ENCODE data around the gene SKAP2.

The SKAP2 gene

DNA sequence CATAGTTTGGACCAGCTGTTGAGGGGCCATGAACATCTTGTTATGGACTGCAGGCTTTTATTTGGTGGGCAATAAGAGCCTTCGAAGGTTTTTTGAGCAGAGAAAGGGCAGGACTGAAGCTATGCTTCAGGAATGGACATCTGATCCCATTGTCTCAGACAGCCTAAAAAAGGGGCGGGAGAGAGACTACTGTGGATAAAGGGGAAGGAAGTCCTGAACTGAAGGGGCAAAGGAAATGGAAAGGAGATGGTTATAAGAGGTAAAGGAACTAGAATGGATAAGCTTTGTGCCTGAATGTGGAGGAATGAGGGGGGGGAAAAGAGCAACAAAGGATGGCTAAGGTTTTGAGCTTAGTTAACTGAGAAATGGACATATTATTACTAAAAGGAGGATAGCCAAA is 172.5 kb downstream of the SKAP2 start:
- Histone ChIP-seq H3K9ac (ENCODE audit: low read length) (no peak overlapping the region), H3K27ac (ENCODE audit: low read depth, low read length) (no peak overlapping the region), H3K23ac (ENCODE audit: low read length) (no peak overlapping the region), H4K12ac (ENCODE audit: low read depth, low read length) (no peak overlapping the region), H2AFZ (ENCODE audit: insufficient read depth, low read length, poor library complexity) (no peak overlapping the region), H2BK12ac (ENCODE audit: low read length) (no peak overlapping the region), H3K4me1 (ENCODE audit: control insufficient read depth in 1 of 2, insufficient read depth in 2 of 2, low read length in 2 of 2) (no peaks in the 10 kb centered on the region), H3K79me2 (ENCODE audit: control insufficient read depth, insufficient read depth, low read length, poor library complexity) (no peaks in the 10 kb centered on the region), H3K9me3 (ENCODE audit: insufficient read depth, low read depth, low read length) (no peaks in the 10 kb centered on the region), H3K79me1 (ENCODE audit: low read length) (no peaks in the 10 kb centered on the region), H2BK120ac (ENCODE audit: insufficient read depth, low read length, poor library complexity) (no peak overlapping the region), H4K91ac (ENCODE audit: low read depth, low read length) (no peak overlapping the region), H3K36me3 (ENCODE audit: control insufficient read depth in 1 of 2, insufficient read depth in 2 of 2, low read length in 2 of 2) (no peaks in the 10 kb centered on the region), H2BK5ac (ENCODE audit: low read depth, low read length, poor library complexity) (no peak overlapping the region), H3K4me3 (ENCODE audit: low read depth, low read length) (no peak overlapping the region), H4K8ac (ENCODE audit: low read depth, low read length) (no peak overlapping the region), H3K18ac (ENCODE audit: low read length) (no peak overlapping the region), H3K27me3 (ENCODE audit: insufficient read depth, low read length) (no peaks in the 10 kb centered on the region), H3K4ac (ENCODE audit: low read depth, low read length) (no peak overlapping the region), H3K14ac (ENCODE audit: low read length) (no peak overlapping the region), H3K4me2 (ENCODE audit: low read length) (no peak overlapping the region), H2AK5ac (ENCODE audit: low read length) (no peak overlapping the region)
- DNase-seq: no peak
- WGBS (ENCODE audit: extremely low coverage, insufficient coverage, insufficient read length): no CpG with 5 or more reads among the region's 2 CpGs

DNA sequence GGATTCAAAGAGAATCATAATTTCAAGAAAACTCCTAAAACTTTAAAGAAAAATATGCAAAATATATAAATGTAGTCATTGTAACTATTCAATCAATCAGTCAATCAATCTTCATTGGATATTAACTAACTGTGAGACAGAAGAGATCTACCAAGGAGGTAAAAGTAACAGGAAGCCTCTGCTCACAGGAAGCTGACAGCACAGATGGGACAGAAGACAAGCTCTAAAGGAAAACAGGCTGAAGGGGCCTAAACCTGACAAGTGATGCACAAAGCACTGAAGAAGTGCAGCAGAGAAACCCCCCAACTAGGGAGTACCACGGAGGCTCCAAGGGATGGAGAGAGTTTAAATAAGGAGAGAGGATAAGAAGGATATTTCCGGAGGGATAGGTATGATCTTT is 173.0 kb downstream of the SKAP2 start:
- no peak overlapping the region for H2BK5ac ChIP-seq (ENCODE audit: low read depth, low read length, poor library complexity)
- H3K18ac ChIP-seq (ENCODE audit: low read length): no peak overlapping the region
- H3K79me1 ChIP-seq (ENCODE audit: low read length): no peaks in the 10 kb centered on the region
- H3K79me2 ChIP-seq (ENCODE audit: control insufficient read depth, insufficient read depth, low read length, poor library complexity): no peaks in the 10 kb centered on the region
- H3K4me1 ChIP-seq (ENCODE audit: control insufficient read depth in 1 of 2, insufficient read depth in 2 of 2, low read length in 2 of 2): peaks cover 0 to 2% of the 10 kb centered on the region in 2 experiments
- no peak for DNase-seq
- no peak overlapping the region for H3K4me3 ChIP-seq (ENCODE audit: low read depth, low read length)
- no peaks in the 10 kb centered on the region for H3K27me3 ChIP-seq (ENCODE audit: insufficient read depth, low read length)
- H4K91ac ChIP-seq (ENCODE audit: low read depth, low read length): no peak overlapping the region
- H3K27ac ChIP-seq (ENCODE audit: low read depth, low read length): no peak overlapping the region
- no peak overlapping the region for H3K4ac ChIP-seq (ENCODE audit: low read depth, low read length)
- WGBS (ENCODE audit: extremely low coverage, insufficient coverage, insufficient read length): no CpG with 5 or more reads among the region's 2 CpGs
- H3K4me2 ChIP-seq (ENCODE audit: low read length): no peak overlapping the region
- H3K23ac ChIP-seq (ENCODE audit: low read length): no peak overlapping the region
- H2BK12ac ChIP-seq (ENCODE audit: low read length): no peak overlapping the region
- H4K8ac ChIP-seq (ENCODE audit: low read depth, low read length): no peak overlapping the region
- H2AFZ ChIP-seq (ENCODE audit: insufficient read depth, low read length, poor library complexity): no peak overlapping the region
- no peak overlapping the region for H2AK5ac ChIP-seq (ENCODE audit: low read length)
- H3K9ac ChIP-seq (ENCODE audit: low read length): no peak overlapping the region
- no peaks in the 10 kb centered on the region for H3K9me3 ChIP-seq (ENCODE audit: insufficient read depth, low read depth, low read length)
- H4K12ac ChIP-seq (ENCODE audit: low read depth, low read length): no peak overlapping the region
- H3K36me3 ChIP-seq (ENCODE audit: control insufficient read depth in 1 of 2, insufficient read depth in 2 of 2, low read length in 2 of 2): no peaks in the 10 kb centered on the region
- no peak overlapping the region for H3K14ac ChIP-seq (ENCODE audit: low read length)
- no peak overlapping the region for H2BK120ac ChIP-seq (ENCODE audit: insufficient read depth, low read length, poor library complexity)

DNA sequence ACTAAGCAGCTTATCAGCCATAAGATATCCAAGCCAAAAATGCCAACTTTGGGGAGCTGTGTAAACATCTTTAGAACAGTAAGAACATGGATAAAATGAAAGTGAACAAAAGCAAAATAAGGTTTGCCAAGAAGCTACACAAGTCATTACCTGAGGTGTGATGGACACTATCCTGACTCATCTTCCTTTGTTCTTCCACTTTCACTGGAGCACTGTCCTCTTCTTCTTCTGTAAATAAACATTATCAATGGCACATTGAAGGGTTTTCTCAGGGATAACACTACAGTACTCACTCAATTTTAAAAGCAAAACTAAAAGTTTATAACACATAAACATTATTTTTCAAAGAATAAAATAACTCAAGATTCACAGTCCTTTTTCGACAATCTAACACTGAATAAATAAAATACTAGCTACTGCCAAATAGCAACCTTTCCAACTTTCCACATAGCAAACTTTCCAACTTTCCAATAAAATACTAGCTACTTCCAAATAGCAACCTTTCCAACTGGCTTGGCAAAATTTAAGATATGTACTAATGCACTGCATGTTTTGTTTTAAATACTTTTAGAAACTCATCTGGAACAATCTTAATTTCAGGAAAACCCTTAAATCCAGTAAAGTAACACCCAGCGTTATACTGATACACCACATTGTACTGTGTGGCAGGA is 174.1 kb downstream of the SKAP2 start:
- H2AFZ ChIP-seq (ENCODE audit: insufficient read depth, low read length, poor library complexity): no peak overlapping the region
- DNase-seq: no peak
- no peak overlapping the region for H2AK5ac ChIP-seq (ENCODE audit: low read length)
- no peak overlapping the region for H3K4me3 ChIP-seq (ENCODE audit: low read depth, low read length)
- no peak overlapping the region for H3K4ac ChIP-seq (ENCODE audit: low read depth, low read length)
- H3K4me1 ChIP-seq (ENCODE audit: control insufficient read depth in 1 of 2, insufficient read depth in 2 of 2, low read length in 2 of 2): peaks cover 0 to 2% of the 10 kb centered on the region in 2 experiments
- H3K9me3 ChIP-seq (ENCODE audit: insufficient read depth, low read depth, low read length): no peaks in the 10 kb centered on the region
- H3K27ac ChIP-seq (ENCODE audit: low read depth, low read length): no peak overlapping the region
- H2BK5ac ChIP-seq (ENCODE audit: low read depth, low read length, poor library complexity): no peak overlapping the region
- no peak overlapping the region for H2BK12ac ChIP-seq (ENCODE audit: low read length)
- no peak overlapping the region for H3K4me2 ChIP-seq (ENCODE audit: low read length)
- H3K23ac ChIP-seq (ENCODE audit: low read length): no peak overlapping the region
- no peak overlapping the region for H3K9ac ChIP-seq (ENCODE audit: low read length)
- no peak overlapping the region for H3K14ac ChIP-seq (ENCODE audit: low read length)
- no peaks in the 10 kb centered on the region for H3K36me3 ChIP-seq (ENCODE audit: control insufficient read depth in 1 of 2, insufficient read depth in 2 of 2, low read length in 2 of 2)
- no peak overlapping the region for H4K8ac ChIP-seq (ENCODE audit: low read depth, low read length)
- WGBS (ENCODE audit: extremely low coverage, insufficient coverage, insufficient read length): no CpG with 5 or more reads among the region's 2 CpGs
- H3K27me3 ChIP-seq (ENCODE audit: insufficient read depth, low read length): no peaks in the 10 kb centered on the region
- H3K18ac ChIP-seq (ENCODE audit: low read length): no peak overlapping the region
- no peak overlapping the region for H2BK120ac ChIP-seq (ENCODE audit: insufficient read depth, low read length, poor library complexity)
- no peaks in the 10 kb centered on the region for H3K79me2 ChIP-seq (ENCODE audit: control insufficient read depth, insufficient read depth, low read length, poor library complexity)
- H4K91ac ChIP-seq (ENCODE audit: low read depth, low read length): no peak overlapping the region
- H3K79me1 ChIP-seq (ENCODE audit: low read length): no peaks in the 10 kb centered on the region
- H4K12ac ChIP-seq (ENCODE audit: low read depth, low read length): no peak overlapping the region

DNA sequence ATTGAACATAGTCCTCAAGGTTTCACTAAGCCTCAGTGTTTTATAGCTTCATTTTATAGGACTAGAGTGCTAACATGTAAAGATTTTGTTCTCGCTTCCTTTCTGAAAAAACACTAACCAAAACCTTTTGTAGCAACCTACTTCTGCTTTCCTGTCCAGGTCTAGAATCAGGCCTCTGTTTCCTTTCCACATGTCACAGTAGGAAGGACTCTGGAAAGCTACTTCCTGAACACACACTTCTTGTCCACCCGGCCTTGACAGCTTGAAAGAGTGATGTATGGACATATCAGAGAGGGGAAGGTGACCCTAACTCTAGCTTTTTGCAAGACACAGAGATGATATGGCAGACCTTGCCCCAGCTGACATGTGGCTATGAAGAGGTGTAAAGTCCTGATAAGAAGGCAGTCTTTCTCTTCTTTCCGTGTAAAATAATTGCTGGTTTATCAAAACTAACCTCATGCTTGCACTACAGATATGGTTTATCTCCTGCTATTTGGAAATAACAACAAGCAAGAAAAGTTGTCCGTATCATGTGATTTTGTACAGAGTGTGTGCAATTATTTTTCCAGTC is 175.4 kb downstream of the SKAP2 start:
- H2BK5ac ChIP-seq (ENCODE audit: low read depth, low read length, poor library complexity): no peak overlapping the region

More for the DNA sequence above, 175.4 kb downstream of the SKAP2 start:
- H3K79me1 ChIP-seq (ENCODE audit: low read length): no peaks in the 10 kb centered on the region
- H3K27me3 ChIP-seq (ENCODE audit: insufficient read depth, low read length): no peaks in the 10 kb centered on the region
- H3K4ac ChIP-seq (ENCODE audit: low read depth, low read length): no peak overlapping the region
- DNase-seq: no peak
- no peak overlapping the region for H2BK12ac ChIP-seq (ENCODE audit: low read length)
- no peak overlapping the region for H3K4me3 ChIP-seq (ENCODE audit: low read depth, low read length)
- no peak overlapping the region for H4K8ac ChIP-seq (ENCODE audit: low read depth, low read length)
- H3K4me1 ChIP-seq (ENCODE audit: control insufficient read depth in 1 of 2, insufficient read depth in 2 of 2, low read length in 2 of 2): peaks cover 0 to 2% of the 10 kb centered on the region in 2 experiments
- H2AFZ ChIP-seq (ENCODE audit: insufficient read depth, low read length, poor library complexity): no peak overlapping the region
- no peak overlapping the region for H4K12ac ChIP-seq (ENCODE audit: low read depth, low read length)
- no peak overlapping the region for H3K4me2 ChIP-seq (ENCODE audit: low read length)
- H3K18ac ChIP-seq (ENCODE audit: low read length): no peak overlapping the region
- H3K36me3 ChIP-seq (ENCODE audit: control insufficient read depth in 1 of 2, insufficient read depth in 2 of 2, low read length in 2 of 2): no peaks in the 10 kb centered on the region
- H4K91ac ChIP-seq (ENCODE audit: low read depth, low read length): no peak overlapping the region
- H3K79me2 ChIP-seq (ENCODE audit: control insufficient read depth, insufficient read depth, low read length, poor library complexity): no peaks in the 10 kb centered on the region
- H2BK120ac ChIP-seq (ENCODE audit: insufficient read depth, low read length, poor library complexity): no peak overlapping the region
- H3K9me3 ChIP-seq (ENCODE audit: insufficient read depth, low read depth, low read length): no peaks in the 10 kb centered on the region
- WGBS (ENCODE audit: extremely low coverage, insufficient coverage, insufficient read length): no CpG with 5 or more reads among the region's 4 CpGs
- H3K23ac ChIP-seq (ENCODE audit: low read length): no peak overlapping the region
- H3K27ac ChIP-seq (ENCODE audit: low read depth, low read length): no peak overlapping the region
- no peak overlapping the region for H2AK5ac ChIP-seq (ENCODE audit: low read length)
- no peak overlapping the region for H3K9ac ChIP-seq (ENCODE audit: low read length)
- no peak overlapping the region for H3K14ac ChIP-seq (ENCODE audit: low read length)
